ENCODE results near the gene GPHN. TPM values are rescaled to one million over a fixed set of nuclear protein-coding genes. Genes with fewer than 3 reads are reported as not detected.

GPHN gene
- total RNA-seq, 1 donor from 2014 or later = 12.4 TPM

- Mint-ChIP-seq H3K4me3 (ENCODE audit: unreplicated experiment) (no peak overlapping the region), H3K27ac (ENCODE audit: unreplicated experiment) (no peak overlapping the region), H3K4me1 (ENCODE audit: low read depth) (no peaks in the 10 kb centered on the region), H3K36me3 (ENCODE audit: low read depth) (peaks cover 13% of the 10 kb centered on the region), H3K27me3 (ENCODE audit: low read depth) (no peaks in the 10 kb centered on the region), H3K9me3 (ENCODE audit: low read depth) (peaks cover 10% of the 10 kb centered on the region)
- TF ChIP-seq, protein P1, sequence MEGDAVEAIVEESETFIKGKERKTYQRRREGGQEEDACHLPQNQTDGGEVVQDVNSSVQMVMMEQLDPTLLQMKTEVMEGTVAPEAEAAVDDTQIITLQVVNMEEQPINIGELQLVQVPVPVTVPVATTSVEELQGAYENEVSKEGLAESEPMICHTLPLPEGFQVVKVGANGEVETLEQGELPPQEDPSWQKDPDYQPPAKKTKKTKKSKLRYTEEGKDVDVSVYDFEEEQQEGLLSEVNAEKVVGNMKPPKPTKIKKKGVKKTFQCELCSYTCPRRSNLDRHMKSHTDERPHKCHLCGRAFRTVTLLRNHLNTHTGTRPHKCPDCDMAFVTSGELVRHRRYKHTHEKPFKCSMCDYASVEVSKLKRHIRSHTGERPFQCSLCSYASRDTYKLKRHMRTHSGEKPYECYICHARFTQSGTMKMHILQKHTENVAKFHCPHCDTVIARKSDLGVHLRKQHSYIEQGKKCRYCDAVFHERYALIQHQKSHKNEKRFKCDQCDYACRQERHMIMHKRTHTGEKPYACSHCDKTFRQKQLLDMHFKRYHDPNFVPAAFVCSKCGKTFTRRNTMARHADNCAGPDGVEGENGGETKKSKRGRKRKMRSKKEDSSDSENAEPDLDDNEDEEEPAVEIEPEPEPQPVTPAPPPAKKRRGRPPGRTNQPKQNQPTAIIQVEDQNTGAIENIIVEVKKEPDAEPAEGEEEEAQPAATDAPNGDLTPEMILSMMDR (IDR thresholded peaks at IDR 0.05) = no peak
- DNase-seq (ENCODE audit: low spot score) = no peak
These were observed 619.2 kb downstream of the GPHN start for GRCh38 chr14:67127174-67127573.

- Mint-ChIP-seq H3K27me3 (ENCODE audit: low read depth) (no peaks in the 10 kb centered on the region), H3K36me3 (ENCODE audit: low read depth) (peaks cover 9% of the 10 kb centered on the region), H3K4me3 (ENCODE audit: unreplicated experiment) (no peak overlapping the region), H3K27ac (ENCODE audit: unreplicated experiment) (no peak overlapping the region), H3K9me3 (ENCODE audit: low read depth) (peaks cover 10% of the 10 kb centered on the region), H3K4me1 (ENCODE audit: low read depth) (peaks cover 6% of the 10 kb centered on the region)
- no peak for DNase-seq (ENCODE audit: low spot score)
- TF ChIP-seq, protein P1 (IDR thresholded peaks at IDR 0.05) = no peak
These were observed 621.8 kb downstream of the GPHN start for GRCh38 chr14:67129768-67130167.

DNA sequence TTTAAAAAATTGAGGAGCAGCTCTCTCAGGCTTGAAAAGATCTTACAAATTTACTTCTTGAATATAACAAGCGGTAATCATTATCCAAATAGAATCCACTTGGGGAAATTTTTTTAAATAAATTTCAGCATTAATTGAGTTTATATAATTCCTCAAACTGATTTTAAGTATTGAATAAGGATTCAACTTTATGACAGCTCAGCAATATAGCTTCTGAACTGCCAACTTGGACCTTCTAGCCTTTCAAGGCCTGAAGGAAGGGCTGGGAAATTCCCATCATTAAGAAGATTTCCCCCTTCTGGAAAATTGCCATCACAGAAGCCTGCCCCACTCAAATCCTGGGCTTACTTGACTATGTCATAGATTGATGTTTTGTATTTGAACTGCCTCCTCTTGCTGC, 623.7 kb downstream of the GPHN start:
- Mint-ChIP-seq H3K27me3 (ENCODE audit: low read depth) (no peaks in the 10 kb centered on the region), H3K36me3 (ENCODE audit: low read depth) (peaks cover 4% of the 10 kb centered on the region), H3K27ac (ENCODE audit: unreplicated experiment) (no peak overlapping the region)

DNA sequence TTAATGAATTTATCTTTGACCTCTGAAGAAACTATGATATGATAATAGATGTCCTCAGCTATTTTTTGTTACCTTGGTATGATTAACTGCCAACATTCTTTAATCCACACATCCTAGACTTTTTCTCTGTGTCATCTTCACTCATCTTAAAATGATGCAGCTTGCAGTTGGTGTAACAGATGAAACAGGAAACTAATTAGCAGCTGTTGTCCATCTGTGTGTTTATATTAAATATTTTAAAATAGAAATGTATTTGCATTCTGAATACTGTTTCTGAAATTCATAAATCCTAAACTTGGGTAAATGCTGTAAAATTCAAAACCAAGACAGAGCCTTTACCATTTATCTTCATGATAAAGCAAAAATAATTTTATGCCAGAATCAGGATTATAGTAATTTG, 625.2 kb downstream of the GPHN start:
- TF ChIP-seq, protein P1 (IDR thresholded peaks at IDR 0.05) = no peak
- H3K36me3 Mint-ChIP-seq (ENCODE audit: low read depth) = peaks cover 2% of the 10 kb centered on the region

More for the DNA sequence above, 623.7 kb downstream of the GPHN start:
- H3K4me1 Mint-ChIP-seq (ENCODE audit: low read depth) = peaks cover 9% of the 10 kb centered on the region
- no peak overlapping the region for H3K4me3 Mint-ChIP-seq (ENCODE audit: unreplicated experiment)
- TF ChIP-seq, protein P1 (IDR thresholded peaks at IDR 0.05) = no peak
- no peak for DNase-seq (ENCODE audit: low spot score)
- peaks cover 7% of the 10 kb centered on the region for H3K9me3 Mint-ChIP-seq (ENCODE audit: low read depth)

DNA sequence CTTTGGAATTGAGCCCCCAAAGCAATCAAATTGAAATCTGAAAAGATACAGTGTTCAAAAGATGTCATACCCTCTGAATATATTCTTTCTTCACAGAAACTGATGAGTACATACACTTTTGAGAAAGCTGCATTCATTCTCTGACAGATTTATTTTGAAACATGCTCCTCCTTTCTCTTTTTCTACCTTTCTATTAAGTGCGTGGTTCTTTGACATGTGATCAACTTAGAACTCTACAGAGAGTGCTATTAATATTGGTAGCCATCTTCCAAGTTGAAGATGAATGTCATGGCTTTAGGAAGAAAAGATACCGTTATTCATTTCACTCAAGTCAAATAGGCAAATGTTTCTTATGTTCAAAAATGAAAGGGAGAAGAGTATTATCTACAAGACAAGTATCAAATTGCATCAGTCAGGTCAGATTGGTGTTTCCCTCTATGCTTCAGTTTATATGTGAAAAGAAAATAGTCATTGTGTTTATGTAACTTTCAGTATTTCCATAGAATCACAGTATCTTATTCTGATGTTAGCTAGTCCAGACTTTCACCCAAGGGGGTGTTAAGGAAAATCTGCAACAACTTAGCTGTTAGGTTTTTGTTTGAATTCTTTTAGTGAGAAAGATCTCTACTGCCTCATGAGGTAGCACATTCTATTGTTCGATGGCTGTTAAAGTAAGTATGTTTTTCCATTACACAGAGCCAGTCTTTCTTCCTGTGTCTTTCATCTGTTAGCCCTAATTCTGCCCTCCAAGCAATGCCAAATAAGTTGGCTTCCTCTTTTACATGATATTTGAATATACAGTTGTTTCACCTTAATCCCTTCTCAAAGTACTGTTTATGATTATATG, 625.9 kb downstream of the GPHN start:
- H3K9me3 Mint-ChIP-seq (ENCODE audit: low read depth) = peaks cover 7% of the 10 kb centered on the region
- H3K4me1 Mint-ChIP-seq (ENCODE audit: low read depth) = peaks cover 9% of the 10 kb centered on the region
- H3K27me3 Mint-ChIP-seq (ENCODE audit: low read depth) = no peaks in the 10 kb centered on the region
- TF ChIP-seq, protein P1 (IDR thresholded peaks at IDR 0.05) = no peak
- H3K4me3 Mint-ChIP-seq (ENCODE audit: unreplicated experiment) = no peak overlapping the region
- no peak overlapping the region for H3K27ac Mint-ChIP-seq (ENCODE audit: unreplicated experiment)
- DNase-seq (ENCODE audit: low spot score) = no peak
- H3K36me3 Mint-ChIP-seq (ENCODE audit: low read depth) = peaks cover 2% of the 10 kb centered on the region

More for the DNA sequence above, 625.2 kb downstream of the GPHN start:
- Mint-ChIP-seq H3K27ac (ENCODE audit: unreplicated experiment) (no peak overlapping the region), H3K4me1 (ENCODE audit: low read depth) (peaks cover 9% of the 10 kb centered on the region), H3K4me3 (ENCODE audit: unreplicated experiment) (no peak overlapping the region), H3K9me3 (ENCODE audit: low read depth) (peaks cover 7% of the 10 kb centered on the region), H3K27me3 (ENCODE audit: low read depth) (no peaks in the 10 kb centered on the region)
- DNase-seq (ENCODE audit: low spot score) = no peak
